Calu3 (cell line): Measurements from ENCODE around the gene HOXA9. TPM values are rescaled to one million over a fixed set of nuclear protein-coding genes. Genes with fewer than 3 reads are reported as not detected.

ENCODE experiments used
- BruUV-seq: library from RNA; stranded (reverse); fragments of 400-500 nt; replicated peaks from 2 replicates; lab custom pipeline; 2021; lab: Mats Ljungman, UMichigan
- CTCF ChIA-PET: fragments of 300-600 bp; sonication (Branson Sonifier 250); formaldehyde crosslinking; loops from one replicate; lab custom pipeline; 2022; ENCODE audit warnings: antibody characterized with exemption; lab: Charles Lee
- DNase-seq: peaks from one replicate; pipeline ENCODE4 v3.0.0; 2022
- H3K27ac Mint-ChIP-seq: one replicate; pipeline ENCODE4 v1.8.0; 2022; ENCODE audit warnings: mixed read lengths; ENCODE audit not compliant: unreplicated experiment
- H3K27me3 Mint-ChIP-seq: one replicate; pipeline ENCODE4 v1.8.0; 2022; ENCODE audit warnings: mixed read lengths; ENCODE audit not compliant: unreplicated experiment
- H3K36me3 Mint-ChIP-seq: one replicate; pipeline ENCODE4 v1.8.0; 2022; ENCODE audit warnings: mild to moderate bottlenecking, moderate library complexity, mixed read lengths; ENCODE audit not compliant: insufficient read depth, unreplicated experiment
- H3K4me1 Mint-ChIP-seq: one replicate; pipeline ENCODE4 v1.8.0; 2022; ENCODE audit warnings: mild to moderate bottlenecking, low read depth, mixed read lengths; ENCODE audit not compliant: unreplicated experiment
- H3K4me3 Mint-ChIP-seq: one replicate; pipeline ENCODE4 v1.8.0; 2022; ENCODE audit warnings: mild to moderate bottlenecking, low read depth, moderate library complexity, mixed read lengths; ENCODE audit not compliant: unreplicated experiment
- H3K9me3 Mint-ChIP-seq: one replicate; pipeline ENCODE4 v1.8.0; 2022; ENCODE audit warnings: low read depth, mixed read lengths; ENCODE audit not compliant: unreplicated experiment
- CTCF ChIP-seq: fragments of 200-600 bp; IDR thresholded peaks from one replicate; pipeline ENCODE4 v1.8.0; 2022; ENCODE audit warnings: antibody characterized with exemption; ENCODE audit not compliant: unreplicated experiment
- intact Hi-C: fragments of 100-400 bp; cut with micrococcal nuclease; formaldehyde crosslinking; loops from one replicate; pipeline ENCODE4 v1.10.0; 2022; ENCODE audit not compliant: unreplicated experiment
- total RNA-seq: library from RNA; stranded (reverse); gene quantifications from 2 replicates; pipeline ENCODE4 v1.2.3, GENCODE V29; 2022

HOXA9 gene
- total RNA-seq, 1 experiment from 2014 or later = 2.5 TPM

GRCh38 chr7:27142580-27143022, 22.7 kb downstream of the HOXA9 start:
- no peak for DNase-seq
- no peaks in the 10 kb centered on the region for H3K36me3 Mint-ChIP-seq
- intact Hi-C loops = no loop called here
- H3K9me3 Mint-ChIP-seq = no peaks in the 10 kb centered on the region
- BruUV-seq = no TSS peak
- H3K4me3 Mint-ChIP-seq = no peak overlapping the region
- CTCF ChIA-PET = no interaction called here
- H3K27ac Mint-ChIP-seq = no peak overlapping the region
- TF ChIP-seq CTCF = no peak
- H3K27me3 Mint-ChIP-seq = no peaks in the 10 kb centered on the region
- H3K4me1 Mint-ChIP-seq = peaks cover 6% of the 10 kb centered on the region

GRCh38 chr7:27141923-27142579, 23.3 kb downstream of the HOXA9 start:
- CTCF ChIA-PET = no interaction called here
- intact Hi-C loops = no loop called here
- Mint-ChIP-seq H3K4me1 (peaks cover 10% of the 10 kb centered on the region), H3K4me3 (no peak overlapping the region), H3K27ac (no peak overlapping the region), H3K9me3 (no peaks in the 10 kb centered on the region), H3K36me3 (no peaks in the 10 kb centered on the region), H3K27me3 (no peaks in the 10 kb centered on the region)
- TF ChIP-seq CTCF = no peak
- no peak for DNase-seq
- no TSS peak for BruUV-seq

GRCh38 chr7:27141137-27141922, 24.0 kb downstream of the HOXA9 start:
- Mint-ChIP-seq H3K27me3 (no peaks in the 10 kb centered on the region), H3K27ac (no peak overlapping the region), H3K4me1 (peaks cover 13% of the 10 kb centered on the region), H3K4me3 (no peak overlapping the region), H3K36me3 (no peaks in the 10 kb centered on the region), H3K9me3 (no peaks in the 10 kb centered on the region)
- CTCF ChIA-PET = interaction anchor here (0.6 to 0.7 kb wide), 2 partner anchors 89 to 358 kb away, joined by 5 to 6 read pairs; no protein-coding TSS in a partner anchor
- no peak for TF ChIP-seq CTCF
- intact Hi-C loops = no loop called here
- no TSS peak for BruUV-seq
- DNase-seq = no peak

GRCh38 chr7:27140126-27140857, 25.0 kb downstream of the HOXA9 start:
- CTCF ChIA-PET = interaction anchor here (0.7 kb wide), 1 partner anchor 88 kb away, joined by 6 read pairs; no protein-coding TSS in a partner anchor

More at GRCh38 chr7:27140126-27140857, 25.0 kb downstream of the HOXA9 start:
- no TSS peak for BruUV-seq
- H3K9me3 Mint-ChIP-seq = no peaks in the 10 kb centered on the region
- H3K27ac Mint-ChIP-seq = no peak overlapping the region
- intact Hi-C loops = no loop called here
- no peak for DNase-seq
- no peak overlapping the region for H3K4me3 Mint-ChIP-seq
- peaks cover 23% of the 10 kb centered on the region for H3K4me1 Mint-ChIP-seq
- TF ChIP-seq CTCF = no peak
- H3K27me3 Mint-ChIP-seq = no peaks in the 10 kb centered on the region
- H3K36me3 Mint-ChIP-seq = peaks cover 4% of the 10 kb centered on the region
